Umbilical cord (tissue), 2 donors: ENCODE data around the gene FUT7. TPM values are rescaled to one million over a fixed set of nuclear protein-coding genes. Genes with fewer than 3 reads are reported as not detected.
"Not testable (repeated sequence)": the region's sequence is repeated elsewhere in the genome, so short reads cannot be mapped to it uniquely, and the experiment has no call there.

Source experiments
- DNase-seq: peaks from one replicate; pipeline ENCODE4 v3.0.0-alpha.2; 2015; ENCODE audit warnings: low spot score
- total RNA-seq: library from RNA; depleted of rRNA; stranded (reverse); fragments of >200 nt; gene quantifications from one replicate; pipeline ENCODE4 v1.2.3, GENCODE V29; 2014; ENCODE audit warnings: low replicate concordance; ENCODE audit not compliant: insufficient read depth

The FUT7 gene
- total RNA-seq, 1 donor from 2014 or later, result 0.96 TPM

GRCh38 chr9:137066096-137066861, 34.4 kb upstream of the FUT7 start:
- DNase-seq, result no peak

- DNase-seq, result no peak
These were observed 33.6 kb upstream of the FUT7 start for GRCh38 chr9:137065336-137065967.

GRCh38 chr9:137064880-137065164, 32.9 kb upstream of the FUT7 start:
- no peak for DNase-seq

GRCh38 chr9:137064027-137064879, 32.4 kb upstream of the FUT7 start:
- peak; percentile 53 for DNase-seq

GRCh38 chr9:137063311-137064026, 31.6 kb upstream of the FUT7 start:
- no peak for DNase-seq

GRCh38 chr9:137062798-137063197, 30.9 kb upstream of the FUT7 start:
- DNase-seq, result not testable (repeated sequence)

GRCh38 chr9:137062384-137062783, 30.5 kb upstream of the FUT7 start:
- no peak for DNase-seq

GRCh38 chr9:137058521-137059234, 26.8 kb upstream of the FUT7 start:
- no peak for DNase-seq

GRCh38 chr9:137057545-137057944, 25.7 kb upstream of the FUT7 start:
- DNase-seq, result no peak

GRCh38 chr9:137056739-137057415, 25.0 kb upstream of the FUT7 start:
- peak; percentile 79 for DNase-seq

- peak; percentile 99 for DNase-seq
These were observed 23.8 kb upstream of the FUT7 start for GRCh38 chr9:137055385-137056364.

- no peak for DNase-seq
These were observed 23.1 kb upstream of the FUT7 start for GRCh38 chr9:137054932-137055384.

- DNase-seq, result no peak
These were observed 22.4 kb upstream of the FUT7 start, which contains the start of gene ENTPD2 for GRCh38 chr9:137053944-137054931. ENTPD2 (minus strand) TSS chr9:137054061; CDS start chr9:137053997, 64 bp downstream.

- DNase-seq, result no peak
These were observed 21.4 kb upstream of the FUT7 start for GRCh38 chr9:137052998-137053943.

- no peak for DNase-seq
These were observed 20.4 kb upstream of the FUT7 start for GRCh38 chr9:137052293-137052692.

- DNase-seq, result no peak
These were observed 19.3 kb upstream of the FUT7 start for GRCh38 chr9:137051145-137051724.
